Measurements from ENCODE around the gene ZYG11B. TPM values are rescaled to one million over a fixed set of nuclear protein-coding genes. Genes with fewer than 3 reads are reported as not detected.

ZYG11B gene
- total RNA-seq, 1 experiment from 2014 or later = 20.6 TPM

GRCh38 chr1:52752484-52752826, 26.2 kb downstream of the ZYG11B start:
- Mint-ChIP-seq H3K4me3 (no peak overlapping the region), H3K4me1 (peaks cover 14 to 16% of the 10 kb centered on the region in 2 experiments), H3K27ac (no peak overlapping the region), H3K9me3 (no peaks in the 10 kb centered on the region), H3K36me3 (ENCODE audit: insufficient read depth in 1 of 3, low read depth in 3 of 3) (peaks cover 1 to 6% (median 5%) of the 10 kb centered on the region in 3 experiments; a peak in 3 of 7 replicates), H3K27me3 (ENCODE audit: low read depth) (no peaks in the 10 kb centered on the region; the same call in 1 of the 2 replicates)
- DNase-seq = no peak
- Histone ChIP-seq H2BK12ac (ENCODE audit: insufficient read length, low read depth, low read length) (no peak overlapping the region), H3K9ac (ENCODE audit: extremely low read depth, insufficient read length, low read length) (no peak overlapping the region), H2AFZ (ENCODE audit: low read length) (no peak overlapping the region), H2BK120ac (ENCODE audit: low read depth, low read length, poor library complexity, severe bottlenecking) (no peak overlapping the region), H3K27me3 (ENCODE audit: insufficient read depth, low read length) (no peaks in the 10 kb centered on the region), H3K79me1 (ENCODE audit: insufficient read depth, low read depth, low read length, poor library complexity, severe bottlenecking) (no peaks in the 10 kb centered on the region), H4K8ac (replicated peaks; ENCODE audit: insufficient read length, low read depth, low read length) (no peak overlapping the region), H3K4me2 (ENCODE audit: insufficient read depth, insufficient read length, low read length) (no peak overlapping the region), H3K14ac (ENCODE audit: insufficient read depth, low read length) (no peak overlapping the region), H4K91ac (ENCODE audit: insufficient read length, low read depth, low read length) (no peak overlapping the region), H3K27ac (ENCODE audit: insufficient read length, low read depth, low read length) (no peak overlapping the region), H3K4me1 (ENCODE audit: insufficient read depth, low read length) (no peaks in the 10 kb centered on the region), H3K4ac (ENCODE audit: low read depth, low read length) (no peak overlapping the region), H4K5ac (ENCODE audit: insufficient read length, low read depth, low read length) (no peak overlapping the region), H4K20me1 (ENCODE audit: control insufficient read depth, insufficient read depth, insufficient read length) (no peaks in the 10 kb centered on the region), H3K9me3 (ENCODE audit: control insufficient read depth, low read depth, low read length) (no peaks in the 10 kb centered on the region), H3T11ph (ENCODE audit: low read length) (no peak overlapping the region), H3K23me2 (ENCODE audit: insufficient read length, low read depth, low read length, poor library complexity, severe bottlenecking) (no peaks in the 10 kb centered on the region), H3K23ac (ENCODE audit: insufficient read length, low read depth, low read length) (no peak overlapping the region), H2BK15ac (ENCODE audit: low read depth, low read length) (no peak overlapping the region), H2BK5ac (ENCODE audit: insufficient read length, low read length) (no peak overlapping the region), H3K18ac (ENCODE audit: insufficient read length, low read depth, low read length) (no peak overlapping the region), H3K79me2 (ENCODE audit: insufficient read depth, low read length) (no peaks in the 10 kb centered on the region), H2BK20ac (ENCODE audit: low read depth, low read length, poor library complexity, severe bottlenecking) (no peak overlapping the region), H3K56ac (ENCODE audit: insufficient read length, low read depth, low read length) (no peak overlapping the region), H2AK5ac (ENCODE audit: insufficient read length, low read length) (no peak overlapping the region)
- TF ChIP-seq CTCF (conservative IDR thresholded peaks at IDR 0.05) = no peak
- no CpG with 5 or more reads among the region's 2 CpGs for WGBS (ENCODE audit: extremely low coverage, insufficient read length, low lambda C conversion rate)

Measured in H9 (cell line).